Liver (tissue), 9 donors: ENCODE measurements around the gene TUBB1. TPM values are rescaled to one million over a fixed set of nuclear protein-coding genes. Genes with fewer than 3 reads are reported as not detected.

ENCODE experiments used
- DNase-seq: peaks from one replicate; pipeline ENCODE4 v3.0.0-alpha.2; 2017; ENCODE audit warnings: low spot score
- H3K27ac ChIP-seq, 2 donors: one replicate each; pipeline ENCODE4 v1.7.0; 2013; ENCODE audit warnings: inconsistent platforms in 2 of 2, low read length in 2 of 2, control low read depth in 1 of 2, low read depth in 1 of 2, mild to moderate bottlenecking in 1 of 2
- H3K27me3 ChIP-seq, 4 donors: one replicate each; pipeline versions ENCODE4 v1.6.1 to v1.7.0; 2013; ENCODE audit warnings: low read length in 3 of 4, inconsistent platforms in 1 of 4, mild to moderate bottlenecking in 1 of 4, moderate library complexity in 1 of 4; ENCODE audit not compliant: control insufficient read depth in 4 of 4, insufficient read depth in 4 of 4
- H3K36me3 ChIP-seq, 4 donors: one replicate each; pipeline versions ENCODE4 v1.6.1 to v1.7.0; 2013; ENCODE audit warnings: low read length in 3 of 4, mild to moderate bottlenecking in 3 of 4, low read depth in 1 of 4, moderate library complexity in 1 of 4; ENCODE audit not compliant: control insufficient read depth in 4 of 4, insufficient read depth in 3 of 4
- H3K4me1 ChIP-seq, 4 donors: one replicate each; pipeline versions ENCODE4 v1.6.1 to v1.7.0; 2013; ENCODE audit warnings: low read length in 3 of 4, mild to moderate bottlenecking in 3 of 4, moderate library complexity in 1 of 4; ENCODE audit not compliant: control insufficient read depth in 4 of 4, insufficient read depth in 4 of 4
- H3K4me3 ChIP-seq, 3 donors: one replicate each; pipeline versions ENCODE4 v1.6.1 to v1.7.0; 2013; ENCODE audit warnings: low read length in 3 of 3, control low read depth in 1 of 3, low read depth in 1 of 3, mild to moderate bottlenecking in 1 of 3
- H3K9ac ChIP-seq, 2 donors: one replicate each; pipeline ENCODE4 v1.7.0; 2013; ENCODE audit warnings: low read length in 2 of 2, mild to moderate bottlenecking in 2 of 2, moderate library complexity in 2 of 2, control low read depth in 1 of 2, low read depth in 1 of 2
- H3K9me3 ChIP-seq, 4 donors: one replicate each; pipeline versions ENCODE4 v1.6.1 to v1.7.0; 2013; ENCODE audit warnings: low read length in 3 of 4; ENCODE audit not compliant: control insufficient read depth in 4 of 4
- ATF3 ChIP-seq: IDR thresholded peaks from 2 replicates; pipeline ENCODE4 v1.6.1; 2016; ENCODE audit warnings: antibody characterized with exemption
- EGR1 ChIP-seq, 2 donors: IDR thresholded peaks; 2 replicates each; pipeline ENCODE4 v1.6.1; 2016 to 2018; ENCODE audit warnings: antibody characterized with exemption in 2 of 2, low read depth in 2 of 2
- FOXA1 ChIP-seq: IDR thresholded peaks from 2 replicates; pipeline ENCODE4 v1.6.1; 2016; ENCODE audit warnings: antibody characterized with exemption
- FOXA2 ChIP-seq: IDR thresholded peaks from 2 replicates; pipeline ENCODE4 v1.6.1; 2016; ENCODE audit warnings: antibody characterized with exemption
- GABPA ChIP-seq, 2 donors: IDR thresholded peaks in 1 of 2; conservative IDR thresholded peaks in 1 of 2; 2 replicates each; pipeline ENCODE4 v1.6.1; 2016; ENCODE audit warnings: antibody characterized with exemption in 2 of 2, mild to moderate bottlenecking in 1 of 2, moderate library complexity in 1 of 2
- HNF4A ChIP-seq, 2 donors: conservative IDR thresholded peaks; 2 replicates each; pipeline ENCODE4 v1.6.1; 2016; ENCODE audit warnings: antibody characterized with exemption in 2 of 2, mild to moderate bottlenecking in 2 of 2
- HNF4G ChIP-seq: IDR thresholded peaks from 2 replicates; pipeline ENCODE4 v1.6.1; 2016; ENCODE audit warnings: antibody characterized with exemption
- JUND ChIP-seq, 2 donors: IDR thresholded peaks; 2 replicates each; pipeline ENCODE4 v1.6.1; 2016; ENCODE audit warnings: antibody characterized with exemption in 2 of 2
- MAX ChIP-seq: IDR thresholded peaks from 2 replicates; pipeline ENCODE4 v1.6.1; 2016; ENCODE audit warnings: antibody characterized with exemption
- NR2F2 ChIP-seq: IDR thresholded peaks from 2 replicates; pipeline ENCODE4 v1.6.1; 2016; ENCODE audit warnings: antibody characterized with exemption
- RAD21 ChIP-seq, 2 donors: IDR thresholded peaks; 2 replicates each; pipeline ENCODE4 v1.6.1; 2016; ENCODE audit warnings: antibody characterized with exemption in 2 of 2, mild to moderate bottlenecking in 2 of 2
- RXRA ChIP-seq, 2 donors: IDR thresholded peaks; 2 replicates each; pipeline ENCODE4 v1.6.1; 2017 to 2018; ENCODE audit warnings: antibody characterized with exemption in 2 of 2, mild to moderate bottlenecking in 1 of 2
- SP1 ChIP-seq: IDR thresholded peaks from 2 replicates; pipeline ENCODE4 v1.6.1; 2018; ENCODE audit warnings: antibody characterized with exemption, mild to moderate bottlenecking
- TAF1 ChIP-seq: conservative IDR thresholded peaks from 2 replicates; pipeline ENCODE4 v1.6.1; 2016; ENCODE audit warnings: antibody characterized with exemption, mild to moderate bottlenecking
- YY1 ChIP-seq: IDR thresholded peaks from 2 replicates; pipeline ENCODE4 v1.6.1; 2016; ENCODE audit warnings: antibody characterized with exemption, mild to moderate bottlenecking
- ZBTB33 ChIP-seq: IDR thresholded peaks from 2 replicates; pipeline ENCODE4 v1.6.1; 2016; ENCODE audit warnings: antibody characterized with exemption
- WGBS: extraction: QIAGEN DNeasy Blood & Tissue Kit; methylation state at CpG from one replicate; pipeline ENCODE4 v1.1.7; 2013; 5-methylcytosine and 5-hydroxymethylcytosine counted together
- polyA plus RNA-seq, 2 donors: library from polyadenylated mRNA; stranded (reverse) in 1 of 2; unstranded in 1 of 2; fragments of 200-250 nt in 1 of 2; fragments of >200 nt in 1 of 2; fragmentation: Nextera tagmentation in 1 of 2; extraction: Ambion mirVana in 1 of 2; gene quantifications; one replicate each; pipeline versions ENCODE4 v1.2.1 to v1.2.3, GENCODE V29; 2013 to 2015
- total RNA-seq, 2 donors: library from RNA; depleted of rRNA; stranded (reverse); fragments of >200 nt; gene quantifications; one replicate each; pipeline ENCODE4 v1.2.3, GENCODE V29; 2014
- TF ChIP-seq, protein P1 (sequence below): IDR thresholded peaks from 2 replicates; pipeline ENCODE4 v1.6.1; 2016; ENCODE audit warnings: antibody characterized with exemption, mild to moderate bottlenecking
- TF ChIP-seq, protein P2 (sequence below): fragments of 150-350 bp; IDR thresholded peaks from 2 replicates; pipeline ENCODE4 v1.5.1; 2017; ENCODE audit warnings: improper control_type of control experiment, low read depth, low read length; ENCODE audit not compliant: missing input control
- donor health status: healthy.
- donor health status: healthy.
- donor health status: healthy.
- donor health status: healthy.
- donor health status: healthy.

The TUBB1 gene
- total and polyA plus RNA-seq, 4 donors: 0.17 to 59.5 (median 0.24) TPM

DNA sequence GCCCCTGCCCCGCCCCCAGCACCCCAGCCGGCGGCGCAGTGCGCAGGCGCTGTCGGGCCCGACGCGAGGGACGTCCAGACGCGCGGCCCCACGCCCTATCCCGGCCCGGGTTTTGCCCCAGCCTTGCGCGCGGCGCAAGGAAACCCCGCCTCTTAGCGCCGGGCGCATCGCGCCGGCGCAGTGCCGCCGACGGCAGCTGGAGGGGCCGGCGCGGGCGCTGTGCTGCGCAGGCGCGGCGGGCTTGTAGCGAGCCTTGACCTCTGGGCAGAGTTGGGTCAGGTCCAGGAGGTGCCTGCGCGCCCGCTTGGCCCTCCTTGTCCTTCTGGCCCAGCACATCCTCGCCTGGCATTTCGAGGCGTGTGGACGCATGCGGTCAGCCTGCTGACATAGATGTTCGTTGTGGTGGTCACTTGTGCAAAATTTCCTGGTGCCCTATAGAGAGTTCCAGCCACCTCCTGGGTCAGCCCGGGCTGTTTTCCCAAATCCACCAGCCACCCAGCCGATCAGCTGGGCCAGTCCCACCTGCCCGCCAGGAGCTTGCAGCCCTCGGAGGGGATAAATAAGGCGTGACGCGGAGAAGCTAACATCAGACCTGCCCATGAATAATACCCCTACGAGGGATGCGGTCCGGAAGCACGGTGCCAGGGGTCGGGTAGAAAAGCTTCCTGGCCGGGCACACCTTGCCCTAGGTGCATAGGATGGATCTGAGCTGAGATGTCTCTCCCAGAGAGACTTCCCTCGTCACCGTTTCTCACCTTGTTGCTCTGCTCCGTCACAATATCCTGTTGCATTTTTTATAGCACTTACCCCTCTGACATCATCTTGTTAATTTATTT, 23.8 kb downstream of the TUBB1 start:
- Histone ChIP-seq H3K36me3 (peaks cover 0 to 2% (median 1%) of the 10 kb centered on the region in 4 donors), H3K9me3 (no peaks in the 10 kb centered on the region), H3K4me1 (peaks cover 6 to 26% (median 21%) of the 10 kb centered on the region in 4 donors), H3K4me3 (peak overlapping the region; percentile 76 to 93 (median 84)), H3K9ac (no peak overlapping the region), H3K27me3 (no peaks in the 10 kb centered on the region), H3K27ac (peak overlapping the region; percentile 72 to 83)
- 17% methylated on average over 66 of the region's 66 CpGs for WGBS
- peak; percentile 95 for DNase-seq
- TF ChIP-seq HNF4A (conservative IDR thresholded peaks at IDR 0.05) (no peak), ZBTB33 (no peak), GABPA (IDR thresholded peaks at IDR 0.05 in 1 of 2, conservative IDR thresholded peaks at IDR 0.05 in 1 of 2) (no peak), JUND (IDR thresholded peaks at IDR 0.05) (no peak), ATF3 (no peak), FOXA2 (no peak), EGR1 (IDR thresholded peaks at IDR 0.05; ENCODE audit: low read depth in 2 of 2) (no peak), TAF1 (no peak), HNF4G (no peak), SP1 (peak; percentile 61), YY1 (peak; percentile 10), RAD21 (IDR thresholded peaks at IDR 0.05) (no peak), MAX (no peak), FOXA1 (no peak), NR2F2 (no peak), RXRA (IDR thresholded peaks at IDR 0.05) (peak; percentile 56 to 58)
- TF ChIP-seq, protein P1, sequence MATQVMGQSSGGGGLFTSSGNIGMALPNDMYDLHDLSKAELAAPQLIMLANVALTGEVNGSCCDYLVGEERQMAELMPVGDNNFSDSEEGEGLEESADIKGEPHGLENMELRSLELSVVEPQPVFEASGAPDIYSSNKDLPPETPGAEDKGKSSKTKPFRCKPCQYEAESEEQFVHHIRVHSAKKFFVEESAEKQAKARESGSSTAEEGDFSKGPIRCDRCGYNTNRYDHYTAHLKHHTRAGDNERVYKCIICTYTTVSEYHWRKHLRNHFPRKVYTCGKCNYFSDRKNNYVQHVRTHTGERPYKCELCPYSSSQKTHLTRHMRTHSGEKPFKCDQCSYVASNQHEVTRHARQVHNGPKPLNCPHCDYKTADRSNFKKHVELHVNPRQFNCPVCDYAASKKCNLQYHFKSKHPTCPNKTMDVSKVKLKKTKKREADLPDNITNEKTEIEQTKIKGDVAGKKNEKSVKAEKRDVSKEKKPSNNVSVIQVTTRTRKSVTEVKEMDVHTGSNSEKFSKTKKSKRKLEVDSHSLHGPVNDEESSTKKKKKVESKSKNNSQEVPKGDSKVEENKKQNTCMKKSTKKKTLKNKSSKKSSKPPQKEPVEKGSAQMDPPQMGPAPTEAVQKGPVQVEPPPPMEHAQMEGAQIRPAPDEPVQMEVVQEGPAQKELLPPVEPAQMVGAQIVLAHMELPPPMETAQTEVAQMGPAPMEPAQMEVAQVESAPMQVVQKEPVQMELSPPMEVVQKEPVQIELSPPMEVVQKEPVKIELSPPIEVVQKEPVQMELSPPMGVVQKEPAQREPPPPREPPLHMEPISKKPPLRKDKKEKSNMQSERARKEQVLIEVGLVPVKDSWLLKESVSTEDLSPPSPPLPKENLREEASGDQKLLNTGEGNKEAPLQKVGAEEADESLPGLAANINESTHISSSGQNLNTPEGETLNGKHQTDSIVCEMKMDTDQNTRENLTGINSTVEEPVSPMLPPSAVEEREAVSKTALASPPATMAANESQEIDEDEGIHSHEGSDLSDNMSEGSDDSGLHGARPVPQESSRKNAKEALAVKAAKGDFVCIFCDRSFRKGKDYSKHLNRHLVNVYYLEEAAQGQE: peak; percentile 21
- TF ChIP-seq, protein P2, sequence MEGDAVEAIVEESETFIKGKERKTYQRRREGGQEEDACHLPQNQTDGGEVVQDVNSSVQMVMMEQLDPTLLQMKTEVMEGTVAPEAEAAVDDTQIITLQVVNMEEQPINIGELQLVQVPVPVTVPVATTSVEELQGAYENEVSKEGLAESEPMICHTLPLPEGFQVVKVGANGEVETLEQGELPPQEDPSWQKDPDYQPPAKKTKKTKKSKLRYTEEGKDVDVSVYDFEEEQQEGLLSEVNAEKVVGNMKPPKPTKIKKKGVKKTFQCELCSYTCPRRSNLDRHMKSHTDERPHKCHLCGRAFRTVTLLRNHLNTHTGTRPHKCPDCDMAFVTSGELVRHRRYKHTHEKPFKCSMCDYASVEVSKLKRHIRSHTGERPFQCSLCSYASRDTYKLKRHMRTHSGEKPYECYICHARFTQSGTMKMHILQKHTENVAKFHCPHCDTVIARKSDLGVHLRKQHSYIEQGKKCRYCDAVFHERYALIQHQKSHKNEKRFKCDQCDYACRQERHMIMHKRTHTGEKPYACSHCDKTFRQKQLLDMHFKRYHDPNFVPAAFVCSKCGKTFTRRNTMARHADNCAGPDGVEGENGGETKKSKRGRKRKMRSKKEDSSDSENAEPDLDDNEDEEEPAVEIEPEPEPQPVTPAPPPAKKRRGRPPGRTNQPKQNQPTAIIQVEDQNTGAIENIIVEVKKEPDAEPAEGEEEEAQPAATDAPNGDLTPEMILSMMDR: peak; percentile 33
